Measurements from ENCODE around the gene NUF2.

Gene NUF2

DNA sequence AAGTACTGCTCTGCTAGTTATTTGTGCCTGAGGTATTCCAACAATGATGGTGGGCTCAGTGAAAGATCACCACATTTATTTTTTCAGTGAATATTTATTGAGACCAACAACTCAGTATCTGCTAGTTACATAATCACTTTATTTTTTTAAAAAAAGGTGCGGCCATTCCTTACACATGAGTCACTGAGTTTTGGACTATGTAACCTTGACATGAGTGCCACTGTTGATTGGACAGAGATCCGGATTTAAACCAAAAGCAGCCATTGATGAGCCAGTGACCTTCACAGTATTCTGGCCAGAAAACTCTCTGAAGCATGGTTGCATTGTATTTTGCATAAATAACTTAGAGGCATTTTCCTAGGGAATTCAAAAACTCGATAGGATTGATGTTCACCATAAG lies 79.5 kb downstream of the NUF2 start:
- no peak for DNase-seq (ENCODE audit: low spot score)
